ENCODE measurements around the gene ZNF839.

- TF ChIP-seq, protein P1, sequence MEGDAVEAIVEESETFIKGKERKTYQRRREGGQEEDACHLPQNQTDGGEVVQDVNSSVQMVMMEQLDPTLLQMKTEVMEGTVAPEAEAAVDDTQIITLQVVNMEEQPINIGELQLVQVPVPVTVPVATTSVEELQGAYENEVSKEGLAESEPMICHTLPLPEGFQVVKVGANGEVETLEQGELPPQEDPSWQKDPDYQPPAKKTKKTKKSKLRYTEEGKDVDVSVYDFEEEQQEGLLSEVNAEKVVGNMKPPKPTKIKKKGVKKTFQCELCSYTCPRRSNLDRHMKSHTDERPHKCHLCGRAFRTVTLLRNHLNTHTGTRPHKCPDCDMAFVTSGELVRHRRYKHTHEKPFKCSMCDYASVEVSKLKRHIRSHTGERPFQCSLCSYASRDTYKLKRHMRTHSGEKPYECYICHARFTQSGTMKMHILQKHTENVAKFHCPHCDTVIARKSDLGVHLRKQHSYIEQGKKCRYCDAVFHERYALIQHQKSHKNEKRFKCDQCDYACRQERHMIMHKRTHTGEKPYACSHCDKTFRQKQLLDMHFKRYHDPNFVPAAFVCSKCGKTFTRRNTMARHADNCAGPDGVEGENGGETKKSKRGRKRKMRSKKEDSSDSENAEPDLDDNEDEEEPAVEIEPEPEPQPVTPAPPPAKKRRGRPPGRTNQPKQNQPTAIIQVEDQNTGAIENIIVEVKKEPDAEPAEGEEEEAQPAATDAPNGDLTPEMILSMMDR (IDR thresholded peaks at IDR 0.05): no peak
- TF ChIP-seq POLR2A (IDR thresholded peaks at IDR 0.05): no peak
These were observed 59.3 kb downstream of the ZNF839 start for GRCh38 chr14:102378830-102379229.
